Endothelial cell of hepatic sinusoid (primary cell): ENCODE results near the gene SLC32A1.

Source experiments
- in situ Hi-C: cut with HindIII; loops from 2 replicates; pipeline ENCODE4 v1.10.0; 2017; ENCODE audit warnings: low sequenced_read_pairs

Gene SLC32A1, protein sequence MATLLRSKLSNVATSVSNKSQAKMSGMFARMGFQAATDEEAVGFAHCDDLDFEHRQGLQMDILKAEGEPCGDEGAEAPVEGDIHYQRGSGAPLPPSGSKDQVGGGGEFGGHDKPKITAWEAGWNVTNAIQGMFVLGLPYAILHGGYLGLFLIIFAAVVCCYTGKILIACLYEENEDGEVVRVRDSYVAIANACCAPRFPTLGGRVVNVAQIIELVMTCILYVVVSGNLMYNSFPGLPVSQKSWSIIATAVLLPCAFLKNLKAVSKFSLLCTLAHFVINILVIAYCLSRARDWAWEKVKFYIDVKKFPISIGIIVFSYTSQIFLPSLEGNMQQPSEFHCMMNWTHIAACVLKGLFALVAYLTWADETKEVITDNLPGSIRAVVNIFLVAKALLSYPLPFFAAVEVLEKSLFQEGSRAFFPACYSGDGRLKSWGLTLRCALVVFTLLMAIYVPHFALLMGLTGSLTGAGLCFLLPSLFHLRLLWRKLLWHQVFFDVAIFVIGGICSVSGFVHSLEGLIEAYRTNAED

DNA sequence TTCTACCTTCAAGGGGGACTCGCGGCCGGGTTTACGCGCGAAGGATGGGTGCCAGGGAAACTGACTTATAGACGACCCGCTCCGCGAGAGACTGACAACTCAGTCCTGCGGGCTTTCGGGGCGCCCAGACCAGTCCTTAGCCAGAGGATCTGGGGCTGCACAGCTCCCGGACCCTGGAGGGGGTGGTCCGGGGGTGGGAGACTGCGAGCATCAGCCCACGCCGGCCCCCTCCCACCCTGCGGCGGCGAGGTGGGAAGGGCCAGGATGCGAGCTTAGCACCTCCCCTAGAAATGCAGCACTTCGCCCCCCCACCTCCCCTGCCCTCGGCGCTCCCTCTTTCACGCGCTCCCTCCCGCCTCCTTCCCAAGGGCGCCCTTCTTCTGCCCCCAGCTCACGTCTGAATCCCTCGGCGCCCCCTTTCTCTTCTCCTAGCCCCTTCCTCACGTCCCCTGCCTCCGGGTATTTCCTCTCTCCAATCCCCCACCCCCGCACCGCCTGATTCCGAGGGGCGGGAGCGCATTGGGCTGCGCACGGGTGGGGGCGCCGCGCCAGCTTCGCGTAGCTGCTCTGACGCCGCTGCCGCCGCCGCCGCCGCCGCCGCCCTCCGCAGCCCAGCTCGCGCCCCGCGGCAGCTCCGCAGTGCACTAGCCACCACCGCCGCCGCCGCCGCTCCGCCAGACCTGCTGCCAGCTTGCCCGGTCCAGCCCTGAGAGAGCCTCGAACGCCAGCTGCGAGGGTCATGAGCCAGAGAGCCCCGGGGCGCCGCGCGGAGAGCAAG is at the start of gene SLC32A1:
Gene SLC32A1, plus strand, starts transcription at position 639 of the 778 bp plus-strand sequence. CDS start 239 bp downstream, outside the sequence.
- in situ Hi-C loops = loop anchor here (10.0 kb wide), 2 partner anchors 99 to 181 kb away; no protein-coding TSS in a partner anchor

DNA sequence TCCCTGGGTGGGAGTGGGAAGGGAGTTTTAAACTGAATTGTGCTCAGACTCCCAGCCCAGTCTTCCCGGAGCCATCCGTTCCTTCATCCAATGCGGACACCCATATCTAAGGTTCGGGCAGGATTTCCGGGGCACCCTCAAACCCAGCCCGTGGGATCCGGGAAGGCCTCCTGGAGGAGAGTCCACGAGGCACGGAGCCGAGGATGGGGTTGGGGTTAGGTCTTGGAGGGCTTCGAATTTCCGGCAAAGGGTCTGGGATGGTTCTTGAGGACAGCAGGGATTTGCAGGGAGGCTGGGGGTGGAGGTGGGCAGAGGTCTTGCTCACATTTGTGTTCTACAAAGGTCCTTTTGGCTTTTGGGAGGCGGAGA is 49.5 kb upstream of the SLC32A1 start:
- in situ Hi-C loops = no loop called here

DNA sequence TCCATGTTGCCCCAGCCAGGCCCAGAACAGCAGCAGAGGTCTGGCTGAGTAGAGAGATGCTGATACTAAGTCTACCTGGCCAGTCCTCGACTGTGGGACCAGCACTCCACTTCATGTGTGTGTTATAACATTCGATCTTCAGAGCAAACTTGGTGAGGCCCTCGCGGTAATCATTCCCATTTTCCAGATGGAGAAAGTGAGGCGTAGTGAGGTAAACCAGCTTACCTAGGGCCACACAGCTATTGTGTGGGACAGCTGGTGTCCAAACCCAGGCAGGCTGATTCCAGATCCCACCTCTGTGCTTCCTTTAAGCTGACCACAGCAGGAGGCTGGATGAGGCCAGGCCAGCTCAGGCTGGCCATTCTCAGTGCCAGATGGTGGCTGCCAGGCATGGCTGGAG is 47.7 kb upstream of the SLC32A1 start:
- in situ Hi-C loops = no loop called here

DNA sequence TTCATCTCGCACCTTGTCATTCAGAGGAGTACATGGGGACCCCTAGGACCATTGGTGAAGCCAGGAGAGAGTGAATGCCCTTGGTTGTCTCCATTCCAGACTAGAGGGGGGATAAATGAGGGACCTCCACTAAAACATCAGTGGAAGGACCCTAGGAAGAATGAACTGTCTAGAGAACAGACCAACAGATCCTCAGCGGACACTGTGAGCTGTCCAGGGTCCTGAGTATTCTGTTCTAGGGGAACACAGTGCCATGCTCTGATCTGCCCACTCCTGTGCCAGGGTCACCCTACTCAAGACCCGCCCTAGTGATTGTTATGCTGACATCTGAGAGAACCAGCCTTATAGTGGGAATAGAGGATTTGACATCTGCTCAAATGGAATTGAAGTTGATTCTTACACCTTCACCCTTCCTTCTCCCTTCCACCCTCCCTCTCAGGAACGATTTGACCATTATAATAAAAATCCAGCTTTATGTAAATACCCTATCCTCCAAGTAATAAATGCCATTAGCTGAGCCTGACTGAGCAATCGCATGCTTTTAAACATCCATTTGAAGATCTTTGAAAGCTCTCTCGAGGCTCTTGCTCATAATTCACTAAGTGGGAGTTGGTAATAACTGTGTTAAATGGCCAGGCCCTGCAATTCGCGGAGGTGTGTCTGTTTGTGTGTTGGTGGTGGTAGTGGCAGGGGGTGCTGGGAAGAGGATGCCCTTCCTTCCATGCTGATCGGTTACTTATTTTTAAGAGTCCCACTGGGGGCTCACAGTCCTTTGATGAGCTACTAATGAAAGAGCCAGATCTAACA is 43.6 kb upstream of the SLC32A1 start:
- in situ Hi-C loops = no loop called here

DNA sequence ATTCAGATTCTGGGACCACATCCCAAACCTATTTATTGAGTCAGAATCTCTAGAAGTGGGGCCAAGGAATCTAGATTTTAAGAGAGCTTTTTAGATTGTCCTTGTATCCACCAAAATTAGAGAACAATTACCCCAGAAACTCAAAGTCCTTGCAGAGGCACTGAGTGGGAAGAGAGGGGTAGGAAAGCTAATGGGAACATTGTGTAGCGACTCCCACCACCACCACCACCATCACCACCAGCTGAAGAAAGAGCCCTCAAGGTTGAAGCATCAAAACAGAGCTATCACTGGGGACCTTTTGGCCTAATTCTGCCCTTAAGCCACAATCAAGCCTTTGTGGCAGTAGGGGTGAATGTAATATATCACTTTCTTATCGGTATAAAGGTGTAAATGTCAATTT is 39.0 kb upstream of the SLC32A1 start:
- in situ Hi-C loops = no loop called here

DNA sequence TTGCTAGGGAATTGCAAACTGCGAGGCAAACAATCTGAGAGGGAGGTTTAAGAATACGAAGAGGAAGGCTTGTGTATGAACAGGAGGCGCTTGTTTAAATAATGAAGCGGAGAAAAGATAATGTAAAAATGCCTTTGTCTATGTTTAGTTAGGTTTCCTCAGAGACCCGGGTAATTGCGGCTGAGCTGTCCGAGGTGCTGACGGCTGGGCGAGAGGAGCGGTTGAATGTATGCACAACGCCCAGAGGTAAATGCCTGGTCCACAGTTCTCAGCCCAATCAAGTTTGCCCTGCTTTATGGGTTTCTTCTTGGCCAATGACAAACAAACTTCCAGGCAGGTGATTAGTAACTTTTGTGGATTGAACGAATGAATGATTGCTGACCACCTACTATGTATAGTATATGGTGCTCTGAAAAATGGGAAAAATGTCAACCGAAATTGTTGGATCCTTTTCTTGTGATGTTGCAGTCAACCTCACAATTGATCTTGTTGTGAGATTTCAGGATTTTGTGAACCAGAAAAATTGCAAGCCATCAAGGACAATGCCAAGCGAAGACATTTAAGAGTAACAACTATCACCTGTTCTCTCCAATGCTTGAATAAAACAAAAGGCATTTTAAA is 38.3 kb upstream of the SLC32A1 start:
- in situ Hi-C loops = no loop called here

DNA sequence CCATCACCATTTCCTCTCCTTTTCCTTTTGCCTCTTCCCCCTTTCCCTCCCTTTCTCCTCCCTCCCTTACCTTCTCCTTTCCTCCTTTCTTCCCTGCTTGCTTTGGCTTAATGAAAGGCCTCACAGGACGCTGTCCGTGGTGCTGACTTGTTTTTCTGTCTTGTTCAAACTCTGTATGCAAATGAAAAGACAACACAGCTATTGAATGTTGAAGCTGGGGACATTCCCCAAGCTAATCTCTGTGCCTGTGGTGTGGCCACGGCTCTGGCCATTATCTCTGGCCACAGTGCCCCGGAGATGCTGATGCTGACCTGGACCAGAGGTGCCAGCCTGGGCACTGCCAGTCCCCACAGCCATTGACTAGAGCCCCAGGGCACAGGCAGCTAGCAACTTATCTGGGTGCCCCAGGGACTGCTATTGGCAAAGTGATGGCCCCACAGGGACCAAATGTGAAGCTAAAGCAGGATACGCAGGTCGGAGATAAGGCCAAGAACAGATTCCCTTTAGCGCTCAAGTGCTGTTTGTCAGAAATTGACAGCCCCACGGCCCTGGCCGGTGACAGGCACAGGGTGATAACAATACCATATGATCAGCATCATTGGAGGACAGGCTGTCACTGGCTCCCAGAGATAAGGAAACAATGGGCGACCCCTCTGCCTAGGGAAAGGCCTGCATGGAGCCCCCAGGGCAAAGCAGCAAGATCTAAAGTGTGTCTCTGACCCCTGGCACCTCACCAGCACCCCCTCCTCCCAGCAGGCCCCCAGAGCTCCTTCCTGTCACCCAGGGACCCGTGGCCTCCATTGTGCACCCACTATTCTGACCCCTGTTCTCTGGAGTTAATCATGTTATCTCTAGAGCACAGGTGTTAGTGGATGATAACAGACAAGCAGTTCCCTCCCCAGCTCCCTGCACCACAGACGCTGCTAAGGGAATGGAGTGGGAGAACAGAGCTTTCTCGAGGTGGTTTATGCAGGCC is 31.6 kb upstream of the SLC32A1 start:
- in situ Hi-C loops = no loop called here

DNA sequence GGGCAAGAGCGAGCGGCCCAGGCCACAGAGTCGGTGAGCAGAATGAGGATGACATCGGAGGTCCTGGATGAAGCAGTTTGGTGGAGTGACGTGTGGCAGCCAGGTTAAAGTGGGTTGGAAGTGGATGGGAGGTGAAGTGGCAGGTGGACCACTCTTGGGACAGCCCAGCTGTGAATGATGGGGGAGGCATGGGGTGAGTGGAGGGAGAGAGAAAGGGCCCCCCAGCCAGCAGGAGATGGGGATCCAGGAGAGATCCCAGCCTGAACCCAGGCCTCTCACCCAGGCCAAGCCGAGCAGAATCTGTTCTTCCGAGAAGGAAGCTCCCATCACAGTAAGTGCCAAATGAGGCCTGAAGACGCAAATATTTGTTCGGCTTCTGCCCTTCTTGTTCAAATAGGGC is 27.0 kb upstream of the SLC32A1 start:
- in situ Hi-C loops = no loop called here

DNA sequence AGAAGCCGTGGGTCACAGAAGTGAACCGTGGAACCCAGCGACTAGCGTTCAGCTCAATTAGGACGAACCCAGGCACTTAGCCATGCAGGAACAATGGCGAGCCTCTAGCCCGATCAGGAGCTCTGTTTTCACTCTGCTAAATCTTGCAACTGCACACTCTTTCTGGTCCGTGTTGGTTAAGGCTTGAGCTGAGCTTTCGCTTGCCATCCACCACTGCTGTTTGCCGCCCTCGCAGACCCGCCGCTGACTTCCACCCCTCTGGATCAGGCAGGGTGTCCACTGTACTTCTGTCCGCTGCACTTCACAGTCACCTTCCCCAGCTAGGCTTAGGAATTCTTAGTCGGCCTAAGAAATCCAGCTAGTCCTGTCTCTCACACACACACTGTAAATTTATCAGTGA is 25.7 kb upstream of the SLC32A1 start:
- in situ Hi-C loops = no loop called here

DNA sequence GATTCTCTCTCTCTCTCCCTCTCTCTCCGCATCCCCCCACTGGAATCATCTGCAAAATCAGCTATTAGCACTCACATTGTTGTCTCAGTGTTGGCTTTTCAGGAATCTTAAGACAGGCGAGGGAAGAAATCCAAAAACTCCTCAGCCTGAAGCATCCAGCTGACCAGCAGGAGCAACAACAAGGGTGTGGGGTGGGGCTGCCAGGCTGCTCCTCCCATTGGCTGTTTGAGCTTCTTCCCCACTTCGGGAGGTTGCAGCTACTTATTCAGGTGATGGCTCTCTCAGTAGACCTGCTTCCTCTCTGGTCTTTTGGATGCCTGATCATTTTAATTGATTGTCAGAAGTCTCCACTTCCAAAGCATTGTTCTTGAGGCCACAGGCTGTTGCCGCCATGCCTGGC is 24.1 kb upstream of the SLC32A1 start:
- in situ Hi-C loops = no loop called here

DNA sequence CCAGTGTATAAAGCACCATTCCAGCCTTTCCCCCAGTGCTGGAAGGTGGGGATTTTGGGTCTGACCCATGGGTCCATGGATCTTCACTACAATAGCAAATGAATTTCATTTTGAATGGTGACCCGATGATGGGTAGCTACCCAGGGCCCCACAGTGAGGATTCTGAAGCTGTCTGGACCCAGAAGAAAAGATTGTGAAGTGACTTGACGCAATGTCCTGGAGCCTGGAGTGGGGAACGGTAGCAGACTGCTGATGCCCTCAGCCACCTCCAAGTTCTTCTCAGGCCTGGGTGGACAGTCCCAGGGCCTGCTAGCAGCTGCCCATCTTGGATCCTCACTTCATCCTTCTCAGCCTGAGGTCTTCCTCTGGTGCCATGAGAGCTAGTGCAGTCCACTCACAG is 23.4 kb upstream of the SLC32A1 start:
- in situ Hi-C loops = no loop called here

DNA sequence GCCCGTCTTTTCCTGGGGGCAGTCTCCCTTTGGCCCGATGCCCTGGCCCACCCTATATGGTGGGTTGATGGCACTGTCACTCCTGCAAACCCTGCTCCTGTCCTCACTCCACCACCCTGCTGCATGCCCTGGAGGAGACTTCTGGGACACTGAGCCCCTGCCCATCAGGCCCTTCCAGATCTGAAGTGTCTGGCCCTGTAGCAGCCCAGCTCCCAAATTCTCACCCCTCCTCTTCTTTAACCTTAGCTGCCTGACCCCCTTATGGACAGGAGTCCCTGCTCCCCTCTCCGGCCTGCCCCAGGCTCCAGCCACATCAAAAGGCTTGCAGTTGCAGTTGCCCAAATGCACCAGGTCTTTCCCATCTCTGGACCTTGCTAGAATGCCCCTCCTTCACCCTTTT is 20.8 kb upstream of the SLC32A1 start:
- in situ Hi-C loops = no loop called here

DNA sequence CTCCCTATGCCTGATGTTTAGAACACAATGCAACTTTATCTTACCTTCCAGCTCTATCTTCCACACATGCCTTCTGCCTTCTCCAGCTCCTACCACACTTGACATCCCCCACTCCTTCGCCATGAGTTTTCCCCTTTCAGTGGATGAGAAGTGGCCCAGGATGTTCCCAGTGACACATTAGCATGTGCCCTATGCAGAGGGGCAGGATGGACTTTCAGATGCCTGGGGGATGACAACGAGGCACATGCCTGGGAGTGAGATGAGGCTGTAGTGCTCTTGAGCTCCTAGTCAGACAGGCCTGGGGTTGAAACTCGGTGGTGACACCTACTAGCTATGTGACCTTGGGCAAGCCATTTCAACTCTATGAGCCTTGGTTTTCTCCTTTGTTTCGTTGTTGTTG is 20.1 kb upstream of the SLC32A1 start:
- in situ Hi-C loops = no loop called here

DNA sequence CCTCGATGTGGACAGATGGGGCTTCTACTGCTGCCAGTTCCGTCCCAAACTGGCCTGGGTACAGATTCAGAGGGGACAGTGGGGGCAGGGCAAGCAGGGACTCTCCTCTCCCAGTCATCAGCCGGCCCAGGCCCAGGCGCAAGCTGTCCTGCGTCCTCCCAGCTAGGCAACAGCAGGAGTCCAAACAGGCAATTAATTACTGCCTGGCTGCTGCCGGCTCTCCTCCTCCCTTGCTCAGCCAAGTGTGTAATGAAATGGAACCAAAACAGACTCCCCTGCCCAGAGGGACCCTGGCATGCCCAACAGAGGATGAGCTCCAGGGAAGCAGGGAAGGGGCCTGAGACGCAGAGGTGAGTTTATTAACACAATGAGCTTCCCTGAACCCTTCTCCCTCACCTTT is 17.8 kb upstream of the SLC32A1 start:
- in situ Hi-C loops = no loop called here

DNA sequence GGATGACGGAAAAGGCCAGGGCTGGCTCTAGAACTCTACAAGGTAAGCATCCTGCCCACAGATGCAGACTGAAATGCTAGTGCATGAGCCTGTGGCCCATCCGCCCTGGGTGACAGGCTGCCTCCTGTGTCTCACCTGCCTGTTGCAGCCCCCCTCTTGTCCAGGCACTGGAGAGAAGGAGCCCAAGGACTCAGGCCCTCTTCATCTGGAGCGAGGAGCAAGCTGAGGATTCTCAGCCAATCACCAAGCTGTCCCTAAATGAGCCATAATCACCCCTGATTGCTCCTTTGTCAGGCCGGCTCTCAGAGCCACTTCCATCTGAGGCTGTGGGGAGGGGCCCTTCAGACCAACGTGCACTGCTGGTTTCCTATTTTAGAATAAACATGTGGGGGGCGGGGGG is 10.0 kb upstream of the SLC32A1 start:
- in situ Hi-C loops = no loop called here

DNA sequence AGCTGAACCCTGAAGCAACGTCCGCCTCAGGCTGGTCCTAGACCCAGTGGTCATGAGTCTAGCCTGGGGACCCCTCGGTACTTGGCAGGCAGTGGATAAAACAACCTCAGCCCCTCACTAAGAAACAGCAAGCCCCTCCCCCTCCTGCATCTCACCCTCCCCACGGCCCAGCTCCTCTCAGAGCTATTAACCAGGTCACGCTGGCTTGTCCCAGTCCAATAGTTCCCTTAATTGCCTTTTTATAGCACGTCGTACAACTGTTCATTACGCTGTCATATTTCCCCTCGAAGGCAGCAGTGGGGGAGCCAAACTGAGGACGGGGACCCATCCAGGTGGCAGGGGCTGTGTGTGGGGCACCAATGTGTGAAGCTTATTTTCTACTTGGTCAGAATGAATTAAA is 8.6 kb upstream of the SLC32A1 start:
- in situ Hi-C loops = no loop called here

DNA sequence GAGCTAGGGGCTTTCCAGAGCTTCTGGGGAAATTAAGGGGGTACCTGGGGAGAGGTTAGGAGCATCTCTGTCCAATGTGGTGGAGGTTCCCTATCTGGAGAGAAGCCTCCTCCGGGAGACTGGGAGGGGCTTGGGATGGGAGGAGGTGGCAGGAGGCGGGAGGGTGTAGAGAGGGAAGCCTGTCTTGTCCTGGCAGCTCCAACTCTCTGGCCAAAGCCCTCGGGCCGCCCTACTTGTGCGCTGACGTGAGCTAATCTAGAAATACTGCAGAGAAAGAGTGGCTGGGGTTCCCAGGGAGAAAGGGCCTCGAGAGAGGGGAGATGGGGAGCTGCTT is 1.6 kb upstream of the SLC32A1 start:
- in situ Hi-C loops = loop anchor here (10.0 kb wide), 2 partner anchors 98 to 182 kb away; no protein-coding TSS in a partner anchor

DNA sequence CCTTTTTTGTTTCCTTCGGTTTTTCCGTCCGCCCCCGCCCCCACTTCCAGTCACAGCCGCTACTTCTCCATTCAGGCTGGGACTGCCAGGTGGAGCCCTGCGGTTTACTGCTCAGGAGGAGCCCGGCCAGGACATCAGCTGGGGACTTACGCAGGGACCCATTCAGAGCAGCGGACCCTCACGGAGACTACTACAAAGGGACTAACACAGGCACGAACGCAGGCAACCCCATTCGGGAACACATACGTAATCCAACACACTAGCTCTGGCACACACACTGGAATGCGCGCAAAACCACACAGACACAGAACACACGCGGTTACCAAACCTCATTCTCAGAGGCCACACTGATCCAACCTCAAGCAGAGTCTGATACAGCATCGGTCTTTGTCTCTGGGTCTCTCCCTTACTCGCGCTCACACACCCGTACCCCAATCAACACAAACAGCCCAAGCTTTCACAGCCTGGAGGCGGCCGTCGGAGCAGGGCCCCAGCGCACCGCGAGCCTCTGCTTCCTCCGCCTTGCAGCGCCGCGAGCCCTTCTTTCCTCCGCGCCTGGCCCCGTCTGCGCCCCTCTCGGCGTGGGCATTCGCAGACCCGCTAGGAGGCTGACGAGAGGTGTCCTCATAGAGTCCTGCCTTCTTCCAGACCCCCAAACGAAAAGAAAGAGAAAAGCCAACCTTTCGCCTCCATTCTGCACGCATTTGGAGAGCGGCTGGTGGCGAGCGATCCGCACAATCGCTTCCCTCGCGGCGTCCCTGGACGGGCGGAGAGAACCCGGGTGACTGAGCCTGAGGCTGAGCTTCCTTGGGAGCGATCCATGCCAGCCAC is 1.1 kb upstream of the SLC32A1 start:
- in situ Hi-C loops = loop anchor here (10.0 kb wide), 2 partner anchors 98 to 182 kb away; no protein-coding TSS in a partner anchor
